GM18867 (cell line): ENCODE results near the gene SPATA31A7.
"Not testable (repeated sequence)": the region's sequence is repeated elsewhere in the genome, so short reads cannot be mapped to it uniquely, and the experiment has no call there.

Experiments
- ATAC-seq: cut with Tn5 transposase; IDR thresholded peaks from one replicate; pipeline ENCODE4 v1.9.1; 2021; ENCODE audit warnings: mild to moderate bottlenecking, moderate library complexity; ENCODE audit not compliant: unreplicated experiment

SPATA31A7 gene

GRCh38 chr9:61189736-61190135, at the start of gene SPATA31A7:
Gene SPATA31A7, plus strand, starts transcription at chr9:61190036. Its CDS starts 29 bp downstream, at chr9:61190065.
- not testable (repeated sequence) for ATAC-seq

GRCh38 chr9:61226438-61226837, 36.6 kb downstream of the SPATA31A7 start:
- ATAC-seq: not testable (repeated sequence)
